AG10803 (cell line): Measurements from ENCODE around the gene SHISA5.

Source experiments
- DNase-seq: peaks from one replicate; pipeline ENCODE4 v3.0.0; 2010; ENCODE audit warnings: low read depth
- H3K4me3 ChIP-seq: 2 replicates; pipeline ENCODE4 v1.5.1; 2011; ENCODE audit warnings: mild to moderate bottlenecking, low read length, control low read depth
- TF ChIP-seq, protein P1 (sequence below): conservative IDR thresholded peaks from 2 replicates; pipeline ENCODE4 v1.5.1; 2011; ENCODE audit warnings: mild to moderate bottlenecking, low read length, control low read depth, inconsistent platforms

Gene SHISA5

DNA sequence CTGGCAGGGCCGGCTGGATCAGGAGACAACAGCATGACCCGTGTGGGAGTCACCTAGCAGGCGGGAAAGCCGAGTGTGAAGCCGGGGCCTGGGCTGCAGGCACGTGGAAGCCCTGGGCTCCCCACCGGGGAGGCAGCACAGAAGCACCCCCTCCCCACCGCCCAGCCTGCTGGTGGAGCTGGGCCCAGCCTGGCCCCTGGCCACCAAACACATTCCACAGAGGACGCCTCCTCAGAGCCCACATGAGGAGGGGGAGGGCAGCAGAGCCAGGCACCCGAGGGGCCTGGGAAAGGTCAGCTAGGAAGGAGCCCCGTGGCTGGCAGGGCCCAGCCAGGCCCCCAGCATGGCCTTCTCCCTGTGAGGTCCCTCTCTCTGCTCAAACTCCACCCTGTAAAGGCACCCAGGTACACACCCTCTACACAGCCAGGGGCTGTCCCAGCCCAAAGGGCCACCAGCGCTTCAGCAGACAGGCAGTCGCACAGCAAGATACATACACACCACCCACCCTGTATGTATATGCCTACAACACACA, 78.6 kb downstream of the SHISA5 start:
- DNase-seq: no peak
- no peak overlapping the region for H3K4me3 ChIP-seq
- TF ChIP-seq, protein P1, sequence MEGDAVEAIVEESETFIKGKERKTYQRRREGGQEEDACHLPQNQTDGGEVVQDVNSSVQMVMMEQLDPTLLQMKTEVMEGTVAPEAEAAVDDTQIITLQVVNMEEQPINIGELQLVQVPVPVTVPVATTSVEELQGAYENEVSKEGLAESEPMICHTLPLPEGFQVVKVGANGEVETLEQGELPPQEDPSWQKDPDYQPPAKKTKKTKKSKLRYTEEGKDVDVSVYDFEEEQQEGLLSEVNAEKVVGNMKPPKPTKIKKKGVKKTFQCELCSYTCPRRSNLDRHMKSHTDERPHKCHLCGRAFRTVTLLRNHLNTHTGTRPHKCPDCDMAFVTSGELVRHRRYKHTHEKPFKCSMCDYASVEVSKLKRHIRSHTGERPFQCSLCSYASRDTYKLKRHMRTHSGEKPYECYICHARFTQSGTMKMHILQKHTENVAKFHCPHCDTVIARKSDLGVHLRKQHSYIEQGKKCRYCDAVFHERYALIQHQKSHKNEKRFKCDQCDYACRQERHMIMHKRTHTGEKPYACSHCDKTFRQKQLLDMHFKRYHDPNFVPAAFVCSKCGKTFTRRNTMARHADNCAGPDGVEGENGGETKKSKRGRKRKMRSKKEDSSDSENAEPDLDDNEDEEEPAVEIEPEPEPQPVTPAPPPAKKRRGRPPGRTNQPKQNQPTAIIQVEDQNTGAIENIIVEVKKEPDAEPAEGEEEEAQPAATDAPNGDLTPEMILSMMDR: no peak

DNA sequence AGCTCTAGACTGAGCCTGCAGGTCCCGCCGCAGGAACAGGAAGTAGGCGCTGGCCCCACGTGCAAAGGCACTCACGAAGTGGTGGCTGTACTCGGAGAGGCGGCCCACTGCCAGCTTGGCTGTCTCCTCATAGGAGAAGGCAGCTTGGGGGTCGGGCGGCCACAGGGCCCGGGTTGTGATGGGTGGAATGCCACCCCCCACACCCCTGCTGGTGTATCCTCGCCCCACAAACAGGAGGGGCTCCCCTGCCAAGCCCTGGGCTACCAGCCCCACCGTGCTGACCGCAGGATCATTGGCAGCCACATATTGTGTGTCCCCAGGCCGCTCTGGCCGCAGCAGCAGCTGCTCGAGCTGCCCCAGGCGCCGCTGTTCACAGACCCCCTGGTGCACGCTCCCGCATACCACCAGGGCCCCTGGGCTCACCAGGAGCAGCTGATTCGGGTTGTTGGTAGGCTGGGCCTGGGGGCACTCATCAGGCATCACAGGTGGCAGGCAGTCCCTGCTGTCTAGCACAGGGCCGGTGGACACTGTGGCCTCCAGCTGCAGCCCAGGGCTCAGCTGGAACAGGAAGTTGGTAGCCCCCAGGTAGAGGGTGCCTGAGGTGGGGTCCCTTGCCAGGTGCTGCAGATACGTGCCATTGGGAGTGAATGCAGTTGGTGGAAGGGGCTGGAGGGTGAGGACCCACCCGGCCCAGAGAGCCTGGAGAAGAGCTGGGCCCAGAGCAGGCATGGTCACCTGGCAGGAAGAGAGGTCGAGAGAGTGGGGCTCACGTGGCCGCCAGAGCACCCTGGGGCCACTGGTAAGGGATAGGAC, 79.9 kb downstream of the SHISA5 start:
- TF ChIP-seq, protein P1: no peak
- no peak for DNase-seq
- H3K4me3 ChIP-seq: no peak overlapping the region

DNA sequence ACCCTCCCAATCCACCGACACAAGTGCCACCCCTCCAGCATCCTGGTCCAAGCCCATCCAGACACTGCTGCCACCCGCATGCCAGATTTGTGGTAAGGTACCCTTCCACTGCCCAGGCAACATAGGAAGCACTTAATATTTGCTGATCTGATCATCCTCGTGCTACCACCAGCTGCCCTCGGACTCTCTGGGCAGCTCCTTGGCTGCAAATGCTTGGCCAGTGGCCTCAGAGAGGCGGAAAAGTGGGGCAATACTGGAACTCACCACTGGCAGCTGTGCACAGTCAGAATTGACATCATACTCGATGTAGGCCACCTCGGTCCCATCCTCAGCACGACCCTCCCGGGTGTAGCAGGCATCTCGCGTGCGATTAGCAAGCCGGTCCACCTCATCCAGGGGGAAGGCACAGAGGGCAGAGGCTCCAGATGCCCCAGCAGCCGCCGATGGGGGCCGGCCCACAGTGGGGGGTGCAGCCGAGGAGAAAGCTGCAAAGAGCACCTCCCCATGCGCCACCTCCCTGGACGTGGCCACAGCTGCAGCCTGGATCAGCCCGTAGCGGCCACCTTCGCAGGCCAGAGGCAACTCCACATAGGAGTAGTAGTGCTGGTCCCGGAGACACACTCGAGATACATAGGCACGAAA, 80.6 kb downstream of the SHISA5 start:
- DNase-seq: no peak
- TF ChIP-seq, protein P1: no peak
- H3K4me3 ChIP-seq: no peak overlapping the region

DNA sequence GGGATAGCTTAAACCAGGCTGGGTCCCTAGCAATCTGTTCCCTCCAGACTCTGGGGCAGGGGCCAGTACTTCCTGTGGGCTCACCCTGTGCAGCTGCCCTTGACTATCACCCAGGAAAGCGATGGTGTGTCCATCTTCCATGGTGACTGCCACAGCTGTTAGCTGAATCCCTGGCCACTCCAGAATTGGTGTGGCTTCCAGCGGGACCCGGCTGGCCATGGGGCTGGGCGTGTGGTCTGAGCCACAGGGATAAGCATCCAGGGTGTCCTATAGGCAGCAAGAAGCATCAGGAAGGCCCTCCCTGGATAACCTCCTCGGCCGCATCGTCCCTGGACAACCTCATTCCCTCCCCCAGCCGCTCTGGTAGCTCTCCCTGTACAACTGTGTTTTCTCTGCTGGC, 81.3 kb downstream of the SHISA5 start:
- TF ChIP-seq, protein P1: no peak
- no peak for DNase-seq
- H3K4me3 ChIP-seq: no peak overlapping the region

DNA sequence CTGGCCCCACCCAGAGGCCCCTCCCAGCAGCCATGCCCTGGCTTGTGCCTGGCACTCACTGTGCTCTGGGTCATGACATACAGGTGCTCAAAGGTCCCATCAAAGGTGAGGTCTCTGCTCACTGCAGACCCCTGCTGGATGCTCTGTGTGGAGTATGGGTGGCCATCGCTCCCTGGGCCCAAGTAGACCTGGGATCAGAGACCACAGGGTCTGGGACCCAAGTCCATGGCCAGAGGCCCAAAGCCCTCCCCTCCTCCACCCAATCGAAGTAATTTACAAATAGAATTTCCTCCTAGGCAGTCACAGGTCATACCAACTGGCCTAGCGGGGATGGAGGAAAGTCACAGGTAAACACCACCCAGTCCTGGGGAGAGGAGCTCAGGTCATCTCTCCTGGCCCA, 81.7 kb downstream of the SHISA5 start:
- TF ChIP-seq, protein P1: no peak

DNA sequence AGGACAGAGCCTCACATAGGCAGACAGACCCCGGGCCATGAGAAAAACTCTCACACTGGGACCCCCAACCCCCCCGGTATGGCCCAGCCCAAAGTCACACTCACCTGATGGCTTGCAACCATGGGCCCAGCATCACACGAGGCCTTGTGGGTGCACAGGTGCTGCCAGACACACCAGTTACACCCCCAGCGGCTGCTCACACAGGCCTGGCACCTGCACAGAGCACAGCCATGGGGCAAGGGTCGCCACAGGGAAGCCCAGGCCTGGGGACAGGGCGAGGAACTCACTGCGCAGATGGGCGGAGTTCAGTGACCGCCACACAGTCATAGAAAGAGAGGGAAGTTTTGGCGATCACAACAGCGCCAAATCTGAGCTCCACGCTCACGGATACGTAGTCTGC, 83.4 kb downstream of the SHISA5 start:
- no peak for DNase-seq
- no peak overlapping the region for H3K4me3 ChIP-seq
- TF ChIP-seq, protein P1: no peak

More for the DNA sequence above, 81.7 kb downstream of the SHISA5 start:
- no peak overlapping the region for H3K4me3 ChIP-seq
- no peak for DNase-seq
